HT1080 (cell line): Measurements from ENCODE around the gene VSIG8. TPM values are rescaled to one million over a fixed set of nuclear protein-coding genes. Genes with fewer than 3 reads are reported as not detected.

Source experiments
- DNase-seq: peaks from one replicate; pipeline ENCODE4 v3.0.0-alpha.2; 2015; ENCODE audit warnings: low read depth
- total RNA-seq: library from RNA; depleted of rRNA; stranded (reverse); fragments of >200 nt; shearing (Covaris generic); gene quantifications from 2 replicates; pipeline ENCODE4 v1.2.3, GENCODE V29; 2014

VSIG8 gene
- total RNA-seq, 1 experiment from 2014 or later: 0.03 TPM

GRCh38 chr1:159859767-159860322 is 2.6 kb downstream of the VSIG8 start:
- no peak for DNase-seq

GRCh38 chr1:159857889-159858288 is 4.6 kb downstream of the VSIG8 start:
- no peak for DNase-seq

- peak; percentile 47 for DNase-seq
These were observed 5.9 kb downstream of the VSIG8 start for GRCh38 chr1:159856576-159856975.

- DNase-seq: no peak
These were observed 6.7 kb downstream of the VSIG8 start for GRCh38 chr1:159855709-159856108.

GRCh38 chr1:159854693-159855192 is 7.7 kb downstream of the VSIG8 start:
- DNase-seq: peak; percentile 89

- peak; percentile 82 for DNase-seq
These were observed 8.3 kb downstream of the VSIG8 start for GRCh38 chr1:159854116-159854692.

- peak; percentile 57 for DNase-seq
These were observed 8.9 kb downstream of the VSIG8 start for GRCh38 chr1:159853417-159854115.

GRCh38 chr1:159851407-159851806 is 11.1 kb downstream of the VSIG8 start:
- DNase-seq: no peak

GRCh38 chr1:159849626-159850366 is 12.7 kb downstream of the VSIG8 start:
- DNase-seq: peak; percentile 89

GRCh38 chr1:159848326-159848725 is 14.1 kb downstream of the VSIG8 start:
- DNase-seq: no peak

- DNase-seq: no peak
These were observed 15.2 kb downstream of the VSIG8 start for GRCh38 chr1:159847231-159847630.

GRCh38 chr1:159845751-159846629 is 16.5 kb downstream of the VSIG8 start:
- no peak for DNase-seq

- peak; percentile 72 for DNase-seq
These were observed 19.0 kb downstream of the VSIG8 start for GRCh38 chr1:159843459-159843858.

GRCh38 chr1:159841749-159842148 is 20.7 kb downstream of the VSIG8 start:
- DNase-seq: no peak

- DNase-seq: no peak
These were observed 23.2 kb downstream of the VSIG8 start for GRCh38 chr1:159839116-159839849.

GRCh38 chr1:159838715-159839114 is 23.7 kb downstream of the VSIG8 start:
- DNase-seq: no peak

- no peak for DNase-seq
These were observed 26.5 kb downstream of the VSIG8 start for GRCh38 chr1:159835862-159836525.

GRCh38 chr1:159835356-159835755 is 27.1 kb downstream of the VSIG8 start:
- DNase-seq: no peak

GRCh38 chr1:159832309-159832708 is 30.1 kb downstream of the VSIG8 start:
- DNase-seq: peak; percentile 35
